CD4-positive, alpha-beta T cell treated with Interleukin-17A for 4 hours (primary cell): Measurements from ENCODE around the gene SLMAP.

Experiments
- DNase-seq: peaks from one replicate; pipeline ENCODE4 v3.0.0-alpha.2; 2020; ENCODE audit warnings: mixed read lengths

The SLMAP gene

GRCh38 chr3:57946970-57947381 is 190.9 kb downstream of the SLMAP start:
- DNase-seq, result no peak

GRCh38 chr3:57948080-57948671 is 192.1 kb downstream of the SLMAP start:
- no peak for DNase-seq

- no peak for DNase-seq
These were observed 192.7 kb downstream of the SLMAP start for GRCh38 chr3:57948781-57949242.

GRCh38 chr3:57949344-57949743 is 193.2 kb downstream of the SLMAP start:
- no peak for DNase-seq

- no peak for DNase-seq
These were observed 193.9 kb downstream of the SLMAP start for GRCh38 chr3:57949785-57950615.

DNA sequence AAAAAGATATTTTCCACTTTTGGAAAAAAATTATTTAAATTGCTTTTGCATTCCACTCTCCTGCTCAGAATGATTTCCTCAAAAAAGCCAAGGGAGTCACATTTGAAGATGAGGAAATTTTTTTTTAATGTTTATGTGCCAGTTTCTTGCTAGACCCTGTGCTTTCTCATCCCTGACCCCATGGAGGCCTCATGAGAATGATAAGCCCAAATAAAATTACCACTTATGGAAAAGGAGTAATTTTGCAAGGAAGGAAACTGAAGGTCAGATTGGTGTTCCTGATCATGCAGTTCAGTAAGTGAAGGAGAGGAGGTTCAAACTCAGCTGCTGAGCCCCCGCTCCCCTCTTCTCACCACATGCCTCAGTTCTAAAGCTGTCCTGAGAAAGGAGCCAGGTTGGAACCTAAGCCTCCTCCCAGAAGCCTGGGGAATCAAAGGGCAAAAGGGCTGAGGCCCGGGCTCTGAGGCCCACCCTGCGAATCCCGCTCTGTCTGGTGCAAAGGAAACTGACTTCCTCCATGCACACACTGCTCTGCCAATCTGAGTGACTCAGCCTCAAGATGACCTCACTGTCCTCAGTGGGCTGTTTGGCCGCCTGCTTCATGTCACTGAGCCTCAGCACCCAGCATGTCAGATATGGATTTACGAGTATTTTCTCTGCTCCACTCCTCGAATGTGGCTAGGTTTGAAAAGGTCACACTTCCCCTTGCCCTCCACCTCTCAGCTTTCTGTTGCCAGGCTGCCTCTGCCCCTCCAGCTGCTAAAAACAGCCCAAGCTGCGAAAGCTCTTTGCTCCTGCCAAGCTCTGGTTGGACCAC is 195.2 kb downstream of the SLMAP start:
- no peak for DNase-seq

- no peak for DNase-seq
These were observed 196.1 kb downstream of the SLMAP start for GRCh38 chr3:57952208-57952631.

DNA sequence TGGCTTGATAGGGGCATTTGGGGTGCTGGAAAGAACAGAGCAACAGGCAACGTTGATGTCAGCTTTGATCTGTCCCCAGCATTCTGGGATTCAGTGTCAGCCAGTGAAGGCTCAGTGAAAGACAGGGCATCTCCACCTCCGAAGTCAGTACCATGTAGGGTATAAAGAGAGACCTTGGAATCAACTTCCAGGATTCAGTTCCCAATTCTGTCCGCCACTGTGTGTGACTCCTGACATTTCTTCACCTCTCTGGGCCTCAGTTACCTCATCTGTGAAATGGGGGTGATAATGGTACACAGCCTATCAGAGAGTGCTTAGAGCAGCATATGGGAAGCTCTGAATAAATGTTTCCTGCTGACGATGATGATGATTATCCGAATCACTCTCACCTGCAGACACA is 196.5 kb downstream of the SLMAP start:
- no peak for DNase-seq

GRCh38 chr3:57953576-57953975 is 197.5 kb downstream of the SLMAP start:
- DNase-seq, result no peak

- DNase-seq, result no peak
These were observed 200.2 kb downstream of the SLMAP start for GRCh38 chr3:57956119-57956832.

GRCh38 chr3:57956833-57957174 is 200.7 kb downstream of the SLMAP start:
- DNase-seq, result no peak

- no peak for DNase-seq
These were observed 201.7 kb downstream of the SLMAP start for GRCh38 chr3:57957824-57958223.

GRCh38 chr3:57958642-57959422 is 202.7 kb downstream of the SLMAP start:
- no peak for DNase-seq

DNA sequence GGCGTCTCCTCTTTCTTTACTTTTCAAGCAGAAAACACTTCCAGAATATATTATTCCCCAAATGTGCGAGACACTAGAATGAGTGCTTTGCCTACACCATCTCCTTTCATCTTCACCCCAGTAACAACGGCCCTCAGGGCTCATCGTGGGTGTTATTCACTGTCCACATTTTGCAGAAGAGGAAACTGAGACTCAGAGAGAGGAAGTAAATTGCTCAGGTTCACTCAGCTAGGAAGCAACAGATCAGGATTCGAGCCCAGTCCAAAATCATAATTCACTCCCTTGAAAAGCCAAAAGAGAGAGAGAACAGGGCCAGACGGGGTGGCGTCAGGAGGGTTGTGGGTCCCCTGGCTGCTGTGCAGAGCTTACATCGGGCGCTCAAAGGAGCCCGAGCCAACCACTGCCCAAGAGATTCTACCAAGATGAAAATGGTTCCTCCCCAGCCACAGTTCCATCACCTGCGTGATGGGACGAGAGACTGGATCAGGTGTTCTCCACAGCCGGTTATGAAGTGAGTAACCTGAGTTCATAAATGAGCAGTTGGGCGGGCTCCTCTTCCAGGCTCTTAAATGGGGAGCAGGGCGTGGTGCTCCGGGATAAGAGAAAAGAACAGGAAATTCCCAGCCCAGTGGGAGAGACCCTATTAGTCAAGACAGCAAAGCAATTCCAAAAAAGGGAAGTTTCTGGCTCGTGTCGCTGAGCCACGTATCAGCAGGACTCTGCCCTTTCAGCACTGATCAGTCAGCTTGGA is 203.5 kb downstream of the SLMAP start:
- no peak for DNase-seq

GRCh38 chr3:57960174-57960505 is 204.0 kb downstream of the SLMAP start:
- no peak for DNase-seq

GRCh38 chr3:57961177-57961827 is 205.2 kb downstream of the SLMAP start:
- DNase-seq, result no peak

- DNase-seq, result no peak
These were observed 205.8 kb downstream of the SLMAP start for GRCh38 chr3:57961828-57962447.

- no peak for DNase-seq
These were observed 206.3 kb downstream of the SLMAP start for GRCh38 chr3:57962448-57962834.

DNA sequence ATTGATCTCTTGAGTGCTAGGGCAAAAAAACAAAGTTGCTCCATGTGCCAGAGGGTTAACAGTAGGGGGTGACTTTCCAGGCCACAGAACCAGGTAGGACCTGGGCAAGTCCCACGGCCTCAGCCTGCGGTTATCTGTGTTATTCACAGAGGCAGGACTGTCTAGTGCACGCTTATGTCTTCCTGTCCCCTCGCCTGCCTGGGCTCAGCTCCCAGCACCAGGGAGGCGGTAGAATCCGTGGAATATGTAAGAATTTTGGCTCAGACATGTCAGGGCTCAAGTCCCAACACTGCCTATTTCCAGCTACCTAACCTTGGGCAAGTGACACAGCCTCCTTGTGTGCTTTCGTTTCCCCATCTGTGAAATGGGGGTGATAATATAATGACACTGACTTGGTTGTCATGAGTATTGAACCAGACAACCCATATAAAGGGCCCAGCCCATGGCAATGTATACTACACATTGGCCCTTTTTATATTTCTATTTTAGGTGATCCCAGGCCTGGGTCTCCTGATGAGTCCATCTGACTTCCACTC is 207.8 kb downstream of the SLMAP start:
- no peak for DNase-seq

DNA sequence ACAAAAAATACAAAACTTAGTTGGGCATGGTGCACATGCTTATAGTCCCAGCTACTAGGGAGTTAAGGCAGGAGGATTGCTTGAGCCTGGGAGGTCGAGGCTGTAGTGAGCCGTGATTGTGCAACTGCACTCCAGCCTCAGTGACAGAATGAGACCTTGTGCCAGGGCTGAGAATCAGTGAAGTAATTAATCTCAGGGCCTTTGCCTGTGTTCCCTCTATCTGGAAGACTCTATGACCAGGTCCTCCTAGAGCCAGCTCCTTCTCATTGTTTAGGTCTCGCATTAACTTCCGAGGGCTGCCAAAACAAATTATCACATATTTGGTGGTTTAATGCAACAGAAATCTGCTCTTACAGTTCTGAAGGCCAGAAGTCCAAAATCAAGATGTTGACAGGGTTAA is 210.7 kb downstream of the SLMAP start:
- no peak for DNase-seq
